HK-2 (cell line): Measurements from ENCODE around the gene CSNK1G1.
A peak's percentile ranks its signal among the peaks of the same experiment; 100 is the strongest.
"Not testable (repeated sequence)": the region's sequence is repeated elsewhere in the genome, so short reads cannot be mapped to it uniquely, and the experiment has no call there.

Source experiments
- DNase-seq: peaks from one replicate; pipeline ENCODE4 v3.0.0-alpha.2; 2018; ENCODE audit not compliant: unreplicated experiment

Gene CSNK1G1

GRCh38 chr15:64349375-64349774 lies 6.6 kb downstream of the CSNK1G1 start:
- no peak for DNase-seq

GRCh38 chr15:64348455-64348854 lies 7.5 kb downstream of the CSNK1G1 start:
- no peak for DNase-seq

- DNase-seq = not testable (repeated sequence)
Observed at GRCh38 chr15:64346242-64346641, 9.7 kb downstream of the CSNK1G1 start.

- DNase-seq = no peak
Observed at GRCh38 chr15:64344651-64345294, 11.2 kb downstream of the CSNK1G1 start.

GRCh38 chr15:64343841-64344240 lies 12.1 kb downstream of the CSNK1G1 start:
- DNase-seq = no peak

- DNase-seq = no peak
Observed at GRCh38 chr15:64343222-64343621, 12.8 kb downstream of the CSNK1G1 start.

- DNase-seq = no peak
Observed at GRCh38 chr15:64341961-64342360, 14.0 kb downstream of the CSNK1G1 start.

- no peak for DNase-seq
Observed at GRCh38 chr15:64340355-64340754, 15.6 kb downstream of the CSNK1G1 start.

GRCh38 chr15:64337761-64338160 lies 18.2 kb downstream of the CSNK1G1 start:
- DNase-seq = no peak

- no peak for DNase-seq
Observed at GRCh38 chr15:64333986-64334929, 21.7 kb downstream of the CSNK1G1 start.

- no peak for DNase-seq
Observed at GRCh38 chr15:64333516-64333915, 22.5 kb downstream of the CSNK1G1 start.

GRCh38 chr15:64331668-64332067 lies 24.3 kb downstream of the CSNK1G1 start:
- DNase-seq = not testable (repeated sequence)

GRCh38 chr15:64326975-64327374 lies 29.0 kb downstream of the CSNK1G1 start:
- DNase-seq = not testable (repeated sequence)

- DNase-seq = not testable (repeated sequence)
Observed at GRCh38 chr15:64326458-64326857, 29.5 kb downstream of the CSNK1G1 start.

GRCh38 chr15:64324165-64324877 lies 31.7 kb downstream of the CSNK1G1 start:
- no peak for DNase-seq

- DNase-seq = no peak
Observed at GRCh38 chr15:64315216-64315615, 40.8 kb downstream of the CSNK1G1 start.

GRCh38 chr15:64314456-64314855 lies 41.5 kb downstream of the CSNK1G1 start:
- no peak for DNase-seq

GRCh38 chr15:64311566-64311965 lies 44.4 kb downstream of the CSNK1G1 start:
- peak; percentile 11 for DNase-seq

- DNase-seq = no peak
Observed at GRCh38 chr15:64310036-64310435, 45.9 kb downstream of the CSNK1G1 start.

- no peak for DNase-seq
Observed at GRCh38 chr15:64305261-64305660, 50.7 kb downstream of the CSNK1G1 start.

- no peak for DNase-seq
Observed at GRCh38 chr15:64289550-64289949, 66.4 kb downstream of the CSNK1G1 start.

- DNase-seq = no peak
Observed at GRCh38 chr15:64288999-64289398, 67.0 kb downstream of the CSNK1G1 start.
